GM23338 (cell line): ENCODE results near the gene BCORL1. TPM values are rescaled to one million over a fixed set of nuclear protein-coding genes. Genes with fewer than 3 reads are reported as not detected.

Experiments used
- ATAC-seq: fragments of 200-7000 bp; cut with Tn5 transposase; 3 replicates; pipeline ENCODE4 v1.9.1; 2020
- DNase-seq: peaks from one replicate; pipeline ENCODE4 v3.0.0-alpha.2; 2015; ENCODE audit warnings: low spot score
- H2AFZ ChIP-seq: fragments of 200-600 bp; sonication (generic); 2 replicates; pipeline ENCODE4 v1.8.0; 2016; ENCODE audit warnings: antibody characterized with exemption, mild to moderate bottlenecking, moderate library complexity
- H3F3A ChIP-seq: fragments of 200-600 bp; sonication (generic); replicated peaks from 2 replicates; pipeline ENCODE4 v1.8.0; 2017; ENCODE audit warnings: antibody characterized with exemption, mixed run types, low read depth
- H3K27ac ChIP-seq: fragments of 200-600 bp; sonication (generic); 2 replicates; pipeline ENCODE4 v1.6.1; 2016; ENCODE audit warnings: low read depth
- H3K27me3 ChIP-seq: fragments of 200-600 bp; sonication (generic); 2 replicates; pipeline ENCODE4 v1.8.0; 2016; ENCODE audit warnings: mild to moderate bottlenecking, mixed run types, moderate library complexity; ENCODE audit not compliant: insufficient read depth
- H3K36me3 ChIP-seq: fragments of 200-600 bp; sonication (generic); 2 replicates; pipeline ENCODE4 v1.8.0; 2016; ENCODE audit warnings: mild to moderate bottlenecking; ENCODE audit not compliant: insufficient read depth
- H3K4me1 ChIP-seq: fragments of 200-600 bp; sonication (generic); 2 replicates; pipeline ENCODE4 v1.8.0; 2016; ENCODE audit warnings: mild to moderate bottlenecking, moderate library complexity; ENCODE audit not compliant: insufficient read depth
- H3K4me2 ChIP-seq: fragments of 200-600 bp; sonication (generic); 2 replicates; pipeline ENCODE4 v1.7.1; 2017; ENCODE audit warnings: mixed run types
- H3K4me3 ChIP-seq: fragments of 200-600 bp; sonication (generic); 2 replicates; pipeline ENCODE4 v1.6.1; 2016; ENCODE audit warnings: mixed run types
- H3K79me2 ChIP-seq: fragments of 200-600 bp; sonication (generic); replicated peaks from 2 replicates; pipeline ENCODE4 v1.8.0; 2017; ENCODE audit warnings: mild to moderate bottlenecking; ENCODE audit not compliant: insufficient read depth
- H3K9me2 ChIP-seq: fragments of 200-600 bp; sonication (generic); 2 replicates; pipeline ENCODE4 v1.8.0; 2017; ENCODE audit not compliant: insufficient read depth
- H4K20me1 ChIP-seq: fragments of 200-600 bp; sonication (generic); replicated peaks from 2 replicates; pipeline ENCODE4 v1.8.0; 2017; ENCODE audit warnings: mild to moderate bottlenecking; ENCODE audit not compliant: insufficient read depth
- H3K27ac Mint-ChIP-seq: 2 replicates; pipeline ENCODE4 v1.8.0; 2020; ENCODE audit warnings: inconsistent platforms, mild to moderate bottlenecking, moderate library complexity, mixed read lengths
- H3K27me3 Mint-ChIP-seq: 3 replicates; pipeline ENCODE4 v1.8.0; 2022; ENCODE audit warnings: low read depth, mild to moderate bottlenecking, moderate library complexity, mixed read lengths, inconsistent platforms; ENCODE audit not compliant: insufficient read depth, poor library complexity
- H3K36me3 Mint-ChIP-seq: 3 replicates; pipeline ENCODE4 v1.8.0; 2021; ENCODE audit warnings: low read depth, mild to moderate bottlenecking, inconsistent platforms, moderate library complexity, mixed read lengths
- H3K4me1 Mint-ChIP-seq: 3 replicates; pipeline ENCODE4 v1.8.0; 2020; ENCODE audit warnings: mild to moderate bottlenecking, inconsistent platforms, mixed read lengths
- H3K4me3 Mint-ChIP-seq: 3 replicates; pipeline ENCODE4 v1.8.0; 2021; ENCODE audit warnings: moderate library complexity, mild to moderate bottlenecking, inconsistent platforms, mixed read lengths
- H3K9me3 Mint-ChIP-seq: 3 replicates; pipeline ENCODE4 v1.8.0; 2020; ENCODE audit warnings: moderate library complexity, mild to moderate bottlenecking, inconsistent platforms, mixed read lengths
- CREB1 ChIP-seq: fragments of 250-450 bp; sonication (Bioruptor Pico); IDR thresholded peaks from 2 replicates; pipeline ENCODE4 v1.5.0; 2020; ENCODE audit warnings: low read depth, mild to moderate bottlenecking, moderate library complexity
- CTCF ChIP-seq, 2 experiments: fragments of 200-600 bp in 1 of 2; sonication (generic) in 1 of 2; conservative IDR thresholded peaks; 2 replicates each; pipeline versions ENCODE4 v1.5.1 to v1.6.1; 2016 to 2017; ENCODE audit warnings: antibody characterized with exemption in 2 of 2, low read depth in 2 of 2, mild to moderate bottlenecking in 2 of 2, moderate library complexity in 1 of 2
- EZH2 ChIP-seq: fragments of 200-600 bp; sonication (generic); IDR thresholded peaks from one replicate; pipeline ENCODE4 v1.8.0; 2017; ENCODE audit warnings: antibody characterized with exemption, mild to moderate bottlenecking, low read depth; ENCODE audit not compliant: unreplicated experiment
- JUNB ChIP-seq: IDR thresholded peaks from one replicate; pipeline ENCODE4 v1.6.1; 2016; ENCODE audit warnings: antibody characterized with exemption; ENCODE audit not compliant: unreplicated experiment
- NANOG ChIP-seq: IDR thresholded peaks from 2 replicates; pipeline ENCODE4 v1.6.1; 2016; ENCODE audit warnings: antibody characterized with exemption, borderline replicate concordance
- POLR2AphosphoS5 ChIP-seq: IDR thresholded peaks from 2 replicates; pipeline ENCODE4 v1.6.1; 2016; ENCODE audit warnings: antibody characterized with exemption, low read depth
- ZNF114 ChIP-seq: fragments of 250-450 bp; sonication (Bioruptor Pico); IDR thresholded peaks from 2 replicates; pipeline ENCODE4 v1.5.0; 2020; ENCODE audit warnings: mild to moderate bottlenecking, moderate library complexity
- ZNF331 ChIP-seq: fragments of 250-450 bp; sonication (Bioruptor Pico); IDR thresholded peaks from 2 replicates; pipeline ENCODE4 v1.5.0; 2020; ENCODE audit warnings: low read depth, mild to moderate bottlenecking, moderate library complexity
- ZNF462 ChIP-seq: fragments of 250-450 bp; sonication (Bioruptor Pico); IDR thresholded peaks from 2 replicates; pipeline ENCODE4 v1.5.0; 2020; ENCODE audit warnings: mild to moderate bottlenecking, moderate library complexity
- polyA plus RNA-seq: library from polyadenylated mRNA; unstranded; fragments of >200 nt; fragmentation: Nextera tagmentation; extraction: Ambion mirVana; gene quantifications from 2 replicates; pipeline ENCODE4 v1.2.1, GENCODE V29; 2016
- total RNA-seq: library from RNA; depleted of rRNA; stranded (reverse); fragments of >200 nt; shearing (Covaris generic); gene quantifications from 2 replicates; pipeline ENCODE4 v1.2.3, GENCODE V29; 2014
- TF ChIP-seq, protein P1 (sequence below): IDR thresholded peaks from 2 replicates; pipeline ENCODE4 v1.6.1; 2016; ENCODE audit warnings: antibody characterized with exemption
- TF ChIP-seq, protein P2 (sequence below): IDR thresholded peaks from one replicate; pipeline ENCODE4 v1.6.1; 2018; ENCODE audit warnings: antibody characterized with exemption; ENCODE audit not compliant: unreplicated experiment

BCORL1 gene
- total and polyA plus RNA-seq, 2 experiments from 2014 or later: 2.6 to 2.7 TPM

GRCh38 chrX:129953334-129953648 is 29.1 kb upstream of the BCORL1 start:
- H3K4me3 ChIP-seq: peak overlapping the region; percentile 55
- Mint-ChIP-seq H3K27ac (no peak overlapping the region), H3K36me3 (no peaks in the 10 kb centered on the region), H3K27me3 (peaks cover 60% of the 10 kb centered on the region), H3K4me1 (peaks cover 19% of the 10 kb centered on the region), H3K4me3 (peak overlapping the region; percentile 60), H3K9me3 (no peaks in the 10 kb centered on the region)
- TF ChIP-seq ZNF462 (CRISPR knock-in tag) (no peak), EZH2 (no peak), CREB1 (no peak), ZNF114 (no peak), JUNB (no peak), ZNF331 (CRISPR knock-in tag) (no peak), CTCF (conservative IDR thresholded peaks at IDR 0.05; ENCODE audit: low read depth in 2 of 2) (no peak), POLR2AphosphoS5 (no peak), NANOG (no peak)
- TF ChIP-seq, protein P1, sequence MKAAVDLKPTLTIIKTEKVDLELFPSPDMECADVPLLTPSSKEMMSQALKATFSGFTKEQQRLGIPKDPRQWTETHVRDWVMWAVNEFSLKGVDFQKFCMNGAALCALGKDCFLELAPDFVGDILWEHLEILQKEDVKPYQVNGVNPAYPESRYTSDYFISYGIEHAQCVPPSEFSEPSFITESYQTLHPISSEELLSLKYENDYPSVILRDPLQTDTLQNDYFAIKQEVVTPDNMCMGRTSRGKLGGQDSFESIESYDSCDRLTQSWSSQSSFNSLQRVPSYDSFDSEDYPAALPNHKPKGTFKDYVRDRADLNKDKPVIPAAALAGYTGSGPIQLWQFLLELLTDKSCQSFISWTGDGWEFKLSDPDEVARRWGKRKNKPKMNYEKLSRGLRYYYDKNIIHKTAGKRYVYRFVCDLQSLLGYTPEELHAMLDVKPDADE: no peak
- TF ChIP-seq, protein P2, sequence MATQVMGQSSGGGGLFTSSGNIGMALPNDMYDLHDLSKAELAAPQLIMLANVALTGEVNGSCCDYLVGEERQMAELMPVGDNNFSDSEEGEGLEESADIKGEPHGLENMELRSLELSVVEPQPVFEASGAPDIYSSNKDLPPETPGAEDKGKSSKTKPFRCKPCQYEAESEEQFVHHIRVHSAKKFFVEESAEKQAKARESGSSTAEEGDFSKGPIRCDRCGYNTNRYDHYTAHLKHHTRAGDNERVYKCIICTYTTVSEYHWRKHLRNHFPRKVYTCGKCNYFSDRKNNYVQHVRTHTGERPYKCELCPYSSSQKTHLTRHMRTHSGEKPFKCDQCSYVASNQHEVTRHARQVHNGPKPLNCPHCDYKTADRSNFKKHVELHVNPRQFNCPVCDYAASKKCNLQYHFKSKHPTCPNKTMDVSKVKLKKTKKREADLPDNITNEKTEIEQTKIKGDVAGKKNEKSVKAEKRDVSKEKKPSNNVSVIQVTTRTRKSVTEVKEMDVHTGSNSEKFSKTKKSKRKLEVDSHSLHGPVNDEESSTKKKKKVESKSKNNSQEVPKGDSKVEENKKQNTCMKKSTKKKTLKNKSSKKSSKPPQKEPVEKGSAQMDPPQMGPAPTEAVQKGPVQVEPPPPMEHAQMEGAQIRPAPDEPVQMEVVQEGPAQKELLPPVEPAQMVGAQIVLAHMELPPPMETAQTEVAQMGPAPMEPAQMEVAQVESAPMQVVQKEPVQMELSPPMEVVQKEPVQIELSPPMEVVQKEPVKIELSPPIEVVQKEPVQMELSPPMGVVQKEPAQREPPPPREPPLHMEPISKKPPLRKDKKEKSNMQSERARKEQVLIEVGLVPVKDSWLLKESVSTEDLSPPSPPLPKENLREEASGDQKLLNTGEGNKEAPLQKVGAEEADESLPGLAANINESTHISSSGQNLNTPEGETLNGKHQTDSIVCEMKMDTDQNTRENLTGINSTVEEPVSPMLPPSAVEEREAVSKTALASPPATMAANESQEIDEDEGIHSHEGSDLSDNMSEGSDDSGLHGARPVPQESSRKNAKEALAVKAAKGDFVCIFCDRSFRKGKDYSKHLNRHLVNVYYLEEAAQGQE: no peak
- no peaks in the 10 kb centered on the region for H4K20me1 ChIP-seq
- H3K27ac ChIP-seq: no peak overlapping the region
- H3K4me2 ChIP-seq: peak overlapping the region; percentile 80
- H3K36me3 ChIP-seq: no peaks in the 10 kb centered on the region
- ATAC-seq: peak; percentile 6
- H2AFZ ChIP-seq: peak overlapping the region; percentile 47
- H3F3A ChIP-seq: no peaks in the 10 kb centered on the region
- peak; percentile 24 for DNase-seq
- H3K79me2 ChIP-seq: no peaks in the 10 kb centered on the region
- peaks cover 16% of the 10 kb centered on the region for H3K4me1 ChIP-seq
- H3K9me2 ChIP-seq: no peaks in the 10 kb centered on the region
- H3K27me3 ChIP-seq: peaks cover 78% of the 10 kb centered on the region
